HL-60 (cell line): ENCODE measurements around the gene PTDSS2.

ENCODE experiments used
- TF ChIP-seq, protein P1 (sequence below): IDR thresholded peaks from one replicate; pipeline ENCODE4 v1.5.1; 2011; ENCODE audit warnings: low read length, control low read depth, inconsistent platforms; ENCODE audit not compliant: insufficient read depth
- TF ChIP-seq, protein P2 (sequence below): IDR thresholded peaks from 2 replicates; pipeline ENCODE4 v1.6.1; 2012; ENCODE audit warnings: low read depth; ENCODE audit not compliant: insufficient replicate concordance

DNA sequence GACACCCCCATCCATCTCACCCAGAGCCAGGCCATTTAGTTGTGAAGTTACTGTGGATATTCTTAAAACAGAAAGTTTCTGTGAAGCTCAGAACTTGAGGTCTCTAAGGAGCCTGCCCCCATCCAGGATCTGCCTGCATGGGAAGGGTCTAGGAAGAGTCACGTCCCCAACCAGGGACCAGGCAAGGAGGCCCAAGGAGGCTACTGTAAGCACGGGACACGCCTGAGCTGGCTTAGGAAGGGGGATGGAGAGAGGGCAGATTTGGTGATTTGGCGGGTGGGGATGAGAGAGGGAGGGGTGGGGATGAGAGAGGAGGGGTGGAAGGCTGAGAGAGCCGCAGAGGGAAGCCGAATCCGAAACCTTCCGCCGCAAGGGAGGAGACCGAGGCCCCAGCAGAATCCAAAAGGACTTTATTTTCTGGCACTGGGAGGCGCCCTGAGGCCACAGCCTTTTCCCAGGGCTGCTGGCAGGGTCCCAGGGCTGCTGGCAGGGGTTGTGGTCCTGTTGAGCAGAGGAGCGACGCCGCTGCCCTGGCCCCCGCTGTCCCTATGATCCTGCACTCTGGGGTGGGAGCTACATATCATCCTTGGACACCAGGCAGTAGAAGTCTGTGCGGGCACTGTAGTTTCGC lies 44.6 kb upstream of the PTDSS2 start:
- TF ChIP-seq, protein P1, sequence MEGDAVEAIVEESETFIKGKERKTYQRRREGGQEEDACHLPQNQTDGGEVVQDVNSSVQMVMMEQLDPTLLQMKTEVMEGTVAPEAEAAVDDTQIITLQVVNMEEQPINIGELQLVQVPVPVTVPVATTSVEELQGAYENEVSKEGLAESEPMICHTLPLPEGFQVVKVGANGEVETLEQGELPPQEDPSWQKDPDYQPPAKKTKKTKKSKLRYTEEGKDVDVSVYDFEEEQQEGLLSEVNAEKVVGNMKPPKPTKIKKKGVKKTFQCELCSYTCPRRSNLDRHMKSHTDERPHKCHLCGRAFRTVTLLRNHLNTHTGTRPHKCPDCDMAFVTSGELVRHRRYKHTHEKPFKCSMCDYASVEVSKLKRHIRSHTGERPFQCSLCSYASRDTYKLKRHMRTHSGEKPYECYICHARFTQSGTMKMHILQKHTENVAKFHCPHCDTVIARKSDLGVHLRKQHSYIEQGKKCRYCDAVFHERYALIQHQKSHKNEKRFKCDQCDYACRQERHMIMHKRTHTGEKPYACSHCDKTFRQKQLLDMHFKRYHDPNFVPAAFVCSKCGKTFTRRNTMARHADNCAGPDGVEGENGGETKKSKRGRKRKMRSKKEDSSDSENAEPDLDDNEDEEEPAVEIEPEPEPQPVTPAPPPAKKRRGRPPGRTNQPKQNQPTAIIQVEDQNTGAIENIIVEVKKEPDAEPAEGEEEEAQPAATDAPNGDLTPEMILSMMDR, result no peak
- TF ChIP-seq, protein P2, sequence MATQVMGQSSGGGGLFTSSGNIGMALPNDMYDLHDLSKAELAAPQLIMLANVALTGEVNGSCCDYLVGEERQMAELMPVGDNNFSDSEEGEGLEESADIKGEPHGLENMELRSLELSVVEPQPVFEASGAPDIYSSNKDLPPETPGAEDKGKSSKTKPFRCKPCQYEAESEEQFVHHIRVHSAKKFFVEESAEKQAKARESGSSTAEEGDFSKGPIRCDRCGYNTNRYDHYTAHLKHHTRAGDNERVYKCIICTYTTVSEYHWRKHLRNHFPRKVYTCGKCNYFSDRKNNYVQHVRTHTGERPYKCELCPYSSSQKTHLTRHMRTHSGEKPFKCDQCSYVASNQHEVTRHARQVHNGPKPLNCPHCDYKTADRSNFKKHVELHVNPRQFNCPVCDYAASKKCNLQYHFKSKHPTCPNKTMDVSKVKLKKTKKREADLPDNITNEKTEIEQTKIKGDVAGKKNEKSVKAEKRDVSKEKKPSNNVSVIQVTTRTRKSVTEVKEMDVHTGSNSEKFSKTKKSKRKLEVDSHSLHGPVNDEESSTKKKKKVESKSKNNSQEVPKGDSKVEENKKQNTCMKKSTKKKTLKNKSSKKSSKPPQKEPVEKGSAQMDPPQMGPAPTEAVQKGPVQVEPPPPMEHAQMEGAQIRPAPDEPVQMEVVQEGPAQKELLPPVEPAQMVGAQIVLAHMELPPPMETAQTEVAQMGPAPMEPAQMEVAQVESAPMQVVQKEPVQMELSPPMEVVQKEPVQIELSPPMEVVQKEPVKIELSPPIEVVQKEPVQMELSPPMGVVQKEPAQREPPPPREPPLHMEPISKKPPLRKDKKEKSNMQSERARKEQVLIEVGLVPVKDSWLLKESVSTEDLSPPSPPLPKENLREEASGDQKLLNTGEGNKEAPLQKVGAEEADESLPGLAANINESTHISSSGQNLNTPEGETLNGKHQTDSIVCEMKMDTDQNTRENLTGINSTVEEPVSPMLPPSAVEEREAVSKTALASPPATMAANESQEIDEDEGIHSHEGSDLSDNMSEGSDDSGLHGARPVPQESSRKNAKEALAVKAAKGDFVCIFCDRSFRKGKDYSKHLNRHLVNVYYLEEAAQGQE, result no peak
